ENCODE data around the gene AGRN.

AGRN gene

DNA sequence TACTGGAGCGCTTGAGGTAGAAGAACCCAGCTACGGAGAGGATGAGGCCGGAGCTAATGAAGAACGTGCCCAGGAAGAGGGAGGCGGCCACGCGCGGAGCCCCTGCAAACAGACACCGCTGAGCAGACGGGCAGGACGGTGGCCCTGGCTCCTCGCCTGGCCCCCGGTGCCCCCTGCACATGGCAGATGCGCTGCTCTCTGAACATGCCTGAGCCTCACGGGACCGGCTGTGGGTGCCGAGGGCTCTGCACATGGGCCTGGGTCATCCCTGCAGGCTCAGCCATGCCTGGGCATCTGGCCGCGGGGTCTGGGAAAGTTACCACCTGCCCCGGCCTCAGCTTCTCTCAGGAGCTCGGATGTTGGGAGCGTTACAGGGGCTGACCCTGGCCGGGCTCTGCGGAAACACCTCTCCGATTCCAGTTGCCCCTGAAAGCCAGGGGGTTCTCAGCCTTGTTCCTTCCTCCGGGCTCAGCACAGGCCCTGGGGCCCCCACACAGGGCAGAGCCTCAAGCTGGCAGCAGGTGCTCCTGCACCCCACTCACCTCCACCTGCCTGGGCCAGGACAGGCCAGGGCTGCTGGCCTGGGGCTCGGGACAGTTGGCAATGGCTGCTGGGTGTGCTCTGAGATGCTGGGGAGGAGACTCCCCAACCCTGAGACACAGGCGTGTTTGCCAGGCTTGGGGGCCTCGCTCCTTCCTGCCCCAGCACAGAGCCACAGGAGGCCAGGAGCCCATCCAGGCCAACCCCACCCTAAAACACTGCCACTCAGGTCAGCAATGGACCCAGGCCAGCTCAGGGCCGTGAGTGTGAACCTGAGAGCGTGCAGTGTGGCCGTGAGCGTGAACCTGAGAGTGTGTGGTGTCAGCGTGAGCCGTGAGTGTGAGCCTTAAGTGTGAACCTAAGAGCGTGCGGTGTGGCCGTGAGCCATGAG, 66.3 kb downstream of the AGRN start:
- no peak for TF ChIP-seq EZH2 (optimal IDR thresholded peaks at IDR 0.05; ENCODE audit: low read depth, low read length)
- TF ChIP-seq, protein P1, sequence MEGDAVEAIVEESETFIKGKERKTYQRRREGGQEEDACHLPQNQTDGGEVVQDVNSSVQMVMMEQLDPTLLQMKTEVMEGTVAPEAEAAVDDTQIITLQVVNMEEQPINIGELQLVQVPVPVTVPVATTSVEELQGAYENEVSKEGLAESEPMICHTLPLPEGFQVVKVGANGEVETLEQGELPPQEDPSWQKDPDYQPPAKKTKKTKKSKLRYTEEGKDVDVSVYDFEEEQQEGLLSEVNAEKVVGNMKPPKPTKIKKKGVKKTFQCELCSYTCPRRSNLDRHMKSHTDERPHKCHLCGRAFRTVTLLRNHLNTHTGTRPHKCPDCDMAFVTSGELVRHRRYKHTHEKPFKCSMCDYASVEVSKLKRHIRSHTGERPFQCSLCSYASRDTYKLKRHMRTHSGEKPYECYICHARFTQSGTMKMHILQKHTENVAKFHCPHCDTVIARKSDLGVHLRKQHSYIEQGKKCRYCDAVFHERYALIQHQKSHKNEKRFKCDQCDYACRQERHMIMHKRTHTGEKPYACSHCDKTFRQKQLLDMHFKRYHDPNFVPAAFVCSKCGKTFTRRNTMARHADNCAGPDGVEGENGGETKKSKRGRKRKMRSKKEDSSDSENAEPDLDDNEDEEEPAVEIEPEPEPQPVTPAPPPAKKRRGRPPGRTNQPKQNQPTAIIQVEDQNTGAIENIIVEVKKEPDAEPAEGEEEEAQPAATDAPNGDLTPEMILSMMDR (IDR thresholded peaks at IDR 0.05; ENCODE audit: low read length): no peak
- TF ChIP-seq EZH2phosphoT487 (IDR thresholded peaks at IDR 0.05; ENCODE audit: low read length): no peak
- no peaks in the 10 kb centered on the region for H3K79me2 ChIP-seq (ENCODE audit: low read length)
- no peak for DNase-seq
- H3K9ac ChIP-seq (ENCODE audit: low read length): no peak overlapping the region
- H3K9me2 ChIP-seq (replicated peaks; ENCODE audit: insufficient read depth, low read length): no peaks in the 10 kb centered on the region
- H3K4me2 ChIP-seq (ENCODE audit: low read depth, low read length): no peak overlapping the region
- no peaks in the 10 kb centered on the region for H3K27me3 ChIP-seq (replicated peaks; ENCODE audit: insufficient read depth, low read length)
- H4K20me1 ChIP-seq (ENCODE audit: insufficient read depth, low read length): no peaks in the 10 kb centered on the region
- no peaks in the 10 kb centered on the region for H3F3A ChIP-seq (ENCODE audit: insufficient read depth, low read length)
- no peak overlapping the region for H2AFZ ChIP-seq (ENCODE audit: low read length)
- no peaks in the 10 kb centered on the region for H3K9me3 ChIP-seq (replicated peaks; ENCODE audit: insufficient read depth, low read length)
- H3K27ac ChIP-seq (ENCODE audit: low read length): no peak overlapping the region
- no peak overlapping the region for H3K4me3 ChIP-seq (ENCODE audit: low read length)
- H3K36me3 ChIP-seq (replicated peaks; ENCODE audit: insufficient read depth, low read length): no peaks in the 10 kb centered on the region
- no peaks in the 10 kb centered on the region for H3K4me1 ChIP-seq (ENCODE audit: low read length)

DNA sequence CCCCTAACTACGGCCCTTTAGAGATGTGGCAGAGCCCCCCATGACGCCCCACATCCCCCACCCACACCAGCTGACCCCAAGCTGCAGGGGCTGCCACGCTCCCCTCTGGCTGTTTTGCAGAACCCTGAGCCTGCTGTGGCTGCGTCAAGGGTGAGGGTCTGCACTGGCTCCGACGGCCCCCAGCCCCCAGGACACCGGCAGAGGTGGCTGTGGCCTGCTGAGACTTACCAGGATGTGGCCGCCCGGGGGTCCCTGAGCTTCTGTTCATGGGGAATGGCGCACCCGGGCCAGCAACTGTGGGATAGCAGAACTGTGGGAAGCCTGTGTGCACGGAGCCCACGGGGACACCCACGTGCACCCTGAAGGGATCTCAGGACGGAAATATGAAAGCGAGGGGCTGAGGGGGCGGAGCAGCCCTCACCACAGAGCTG, 67.0 kb downstream of the AGRN start:
- Histone ChIP-seq H3K27ac (ENCODE audit: low read length) (no peak overlapping the region), H3K4me2 (ENCODE audit: low read depth, low read length) (no peak overlapping the region)

DNA sequence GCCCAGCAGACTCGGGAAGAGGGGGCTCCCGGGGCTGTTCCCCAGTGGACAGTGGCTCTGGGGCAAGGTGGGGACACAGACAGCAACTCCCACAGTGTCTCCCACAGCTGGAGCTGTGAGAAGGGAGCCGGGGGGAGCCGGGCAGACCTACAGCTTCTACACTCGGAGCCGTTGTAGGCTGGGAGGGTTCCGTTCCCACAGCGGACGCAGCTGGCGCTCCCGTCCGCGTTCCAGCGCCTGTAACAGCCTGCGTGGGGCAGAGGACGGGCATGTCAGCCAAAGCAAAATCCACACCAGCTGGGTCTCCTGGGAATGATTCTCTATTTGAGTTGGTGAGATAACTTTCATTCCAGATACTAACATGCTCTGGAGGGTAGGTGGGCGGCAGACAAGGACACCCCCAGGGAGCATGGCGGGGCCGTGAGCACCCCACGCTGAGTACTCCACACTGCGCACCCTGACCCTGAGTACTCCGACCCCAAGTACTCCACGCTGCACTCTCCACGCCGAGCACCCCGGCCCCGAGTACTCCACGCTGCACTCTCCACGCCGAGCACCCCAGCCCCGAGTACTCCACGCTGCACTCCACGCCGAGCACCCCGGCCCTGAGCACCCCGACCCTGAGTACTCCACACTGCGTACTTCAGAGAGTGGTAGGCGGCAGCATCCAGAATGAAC, 67.6 kb downstream of the AGRN start:
- Histone ChIP-seq H3K27me3 (replicated peaks; ENCODE audit: insufficient read depth, low read length) (no peaks in the 10 kb centered on the region), H3K79me2 (ENCODE audit: low read length) (no peaks in the 10 kb centered on the region), H3K36me3 (replicated peaks; ENCODE audit: insufficient read depth, low read length) (no peaks in the 10 kb centered on the region), H3K9me3 (replicated peaks; ENCODE audit: insufficient read depth, low read length) (no peaks in the 10 kb centered on the region), H3K27ac (ENCODE audit: low read length) (no peak overlapping the region), H3K9ac (ENCODE audit: low read length) (no peak overlapping the region), H3K4me2 (ENCODE audit: low read depth, low read length) (no peak overlapping the region), H3K4me1 (ENCODE audit: low read length) (no peaks in the 10 kb centered on the region), H4K20me1 (ENCODE audit: insufficient read depth, low read length) (no peaks in the 10 kb centered on the region), H3K4me3 (ENCODE audit: low read length) (no peak overlapping the region), H3F3A (ENCODE audit: insufficient read depth, low read length) (no peaks in the 10 kb centered on the region), H3K9me2 (replicated peaks; ENCODE audit: insufficient read depth, low read length) (no peaks in the 10 kb centered on the region), H2AFZ (ENCODE audit: low read length) (no peak overlapping the region)
- TF ChIP-seq EZH2phosphoT487 (IDR thresholded peaks at IDR 0.05; ENCODE audit: low read length) (no peak), EZH2 (optimal IDR thresholded peaks at IDR 0.05; ENCODE audit: low read depth, low read length) (no peak)
- TF ChIP-seq, protein P1 (IDR thresholded peaks at IDR 0.05; ENCODE audit: low read length): no peak
- no peak for DNase-seq

More for the DNA sequence above, 67.0 kb downstream of the AGRN start:
- Histone ChIP-seq H3K9ac (ENCODE audit: low read length) (no peak overlapping the region), H3K9me3 (replicated peaks; ENCODE audit: insufficient read depth, low read length) (no peaks in the 10 kb centered on the region), H2AFZ (ENCODE audit: low read length) (no peak overlapping the region), H3K27me3 (replicated peaks; ENCODE audit: insufficient read depth, low read length) (no peaks in the 10 kb centered on the region), H3F3A (ENCODE audit: insufficient read depth, low read length) (no peaks in the 10 kb centered on the region), H3K4me3 (ENCODE audit: low read length) (no peak overlapping the region), H4K20me1 (ENCODE audit: insufficient read depth, low read length) (no peaks in the 10 kb centered on the region), H3K9me2 (replicated peaks; ENCODE audit: insufficient read depth, low read length) (no peaks in the 10 kb centered on the region), H3K36me3 (replicated peaks; ENCODE audit: insufficient read depth, low read length) (no peaks in the 10 kb centered on the region), H3K4me1 (ENCODE audit: low read length) (no peaks in the 10 kb centered on the region), H3K79me2 (ENCODE audit: low read length) (no peaks in the 10 kb centered on the region)
- no peak for DNase-seq
- TF ChIP-seq EZH2phosphoT487 (IDR thresholded peaks at IDR 0.05; ENCODE audit: low read length): no peak
- TF ChIP-seq, protein P1 (IDR thresholded peaks at IDR 0.05; ENCODE audit: low read length): no peak
- no peak for TF ChIP-seq EZH2 (optimal IDR thresholded peaks at IDR 0.05; ENCODE audit: low read depth, low read length)

All from MM.1S (cell line).